Stimulated activated CD4-positive, alpha-beta T cell treated with anti-CD3 and anti-CD28 coated beads, Interleukin-12 subunit alpha, Interleukin-12 subunit beta, amount 100 ng/mL, for 48 hours (primary cell): ENCODE results near the gene COL27A1.
"Not testable (repeated sequence)": the region's sequence is repeated elsewhere in the genome, so short reads cannot be mapped to it uniquely, and the experiment has no call there.

Source experiments
- DNase-seq, 3 donors: peaks; one replicate each; pipeline ENCODE4 v3.0.0-alpha.2; 2020; ENCODE audit warnings: low read depth in 2 of 3, low spot score in 1 of 3

The COL27A1 gene

DNA sequence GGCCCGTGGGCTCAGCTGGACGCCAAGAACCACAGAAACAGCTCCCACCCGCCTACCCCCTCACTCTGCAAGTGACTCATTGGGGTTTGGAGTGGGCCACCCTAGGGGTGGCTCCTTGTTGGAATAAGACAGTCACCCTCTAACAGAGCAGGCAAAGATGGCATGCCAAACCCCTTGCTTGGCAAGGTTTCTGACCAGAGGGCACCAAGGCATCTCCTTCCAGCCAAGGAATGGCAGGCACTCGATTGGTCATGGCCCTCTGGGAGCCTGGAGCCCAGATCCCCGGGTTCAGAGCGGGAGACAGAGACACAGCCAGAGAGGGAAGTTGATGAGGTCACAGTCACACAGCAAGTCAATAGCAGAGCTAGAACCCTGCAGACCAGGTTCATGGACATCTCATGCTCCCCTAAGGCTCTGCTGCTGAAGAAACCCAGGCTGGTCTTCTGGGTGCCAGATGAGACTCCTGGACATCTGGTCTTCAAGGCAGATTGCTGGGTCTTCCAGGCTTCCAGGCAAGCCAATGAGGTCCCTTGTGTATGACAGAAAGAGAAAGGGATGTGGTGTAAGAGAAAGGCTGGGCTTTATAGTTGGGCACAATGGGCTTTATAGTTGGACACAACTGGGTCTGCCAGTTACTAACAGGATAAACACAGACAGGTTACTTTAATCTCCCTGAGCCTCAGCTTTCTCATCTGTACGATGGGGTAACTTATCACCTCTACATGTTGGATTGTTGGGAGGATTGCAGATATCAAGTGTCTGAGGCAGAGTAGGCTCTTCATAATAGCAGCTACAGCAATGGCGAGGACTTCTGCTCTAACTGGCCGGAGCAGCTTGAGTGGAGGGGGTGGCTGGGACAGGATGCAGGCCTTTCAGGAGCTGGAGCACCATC is 33.0 kb upstream of the COL27A1 start:
- no peak for DNase-seq

DNA sequence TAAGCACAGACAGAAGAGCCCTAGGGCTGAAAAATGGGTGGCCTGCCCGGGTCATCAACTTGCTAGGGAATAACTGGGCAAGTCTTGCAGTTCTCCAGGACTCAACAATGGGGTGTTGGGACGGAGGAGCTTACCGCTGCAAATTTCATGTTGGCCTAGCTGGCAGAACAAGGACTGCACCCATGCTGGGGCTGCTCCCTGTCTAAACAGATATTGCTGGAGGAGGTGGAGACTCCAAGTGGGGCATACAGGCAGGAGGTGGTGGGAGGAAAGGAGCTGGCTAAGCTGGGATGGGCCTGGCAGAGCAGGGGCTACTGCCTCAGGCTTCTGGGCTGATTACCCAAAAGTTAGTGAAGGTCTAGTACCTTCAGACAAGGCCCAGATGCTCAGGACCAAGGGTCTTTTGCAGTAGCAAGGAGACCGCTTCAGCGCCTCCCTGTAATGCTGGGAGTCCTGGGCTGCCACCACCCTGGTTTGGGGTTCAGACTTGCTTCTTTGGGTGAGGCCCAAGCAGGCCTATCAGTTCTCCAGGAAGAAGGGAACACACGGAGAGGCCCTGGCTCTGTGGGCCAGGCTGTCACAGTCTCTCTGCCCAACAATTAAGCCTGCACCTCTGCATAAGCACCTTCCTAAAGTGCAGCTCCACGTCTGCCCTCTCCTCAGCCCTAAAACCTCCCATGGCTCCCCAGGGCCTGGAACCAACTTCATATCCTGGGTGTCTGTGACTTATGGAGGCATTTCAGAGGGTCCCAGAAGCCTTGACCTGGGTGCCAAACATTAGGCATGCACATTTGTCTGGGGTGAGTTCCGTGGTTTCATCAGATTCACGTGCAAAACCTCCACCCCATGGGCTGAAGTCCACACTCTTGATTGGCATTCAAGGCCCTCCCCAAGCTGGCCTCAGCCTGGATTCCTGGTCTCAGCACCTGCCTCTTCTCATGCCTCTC is 32.0 kb upstream of the COL27A1 start:
- DNase-seq = no peak

DNA sequence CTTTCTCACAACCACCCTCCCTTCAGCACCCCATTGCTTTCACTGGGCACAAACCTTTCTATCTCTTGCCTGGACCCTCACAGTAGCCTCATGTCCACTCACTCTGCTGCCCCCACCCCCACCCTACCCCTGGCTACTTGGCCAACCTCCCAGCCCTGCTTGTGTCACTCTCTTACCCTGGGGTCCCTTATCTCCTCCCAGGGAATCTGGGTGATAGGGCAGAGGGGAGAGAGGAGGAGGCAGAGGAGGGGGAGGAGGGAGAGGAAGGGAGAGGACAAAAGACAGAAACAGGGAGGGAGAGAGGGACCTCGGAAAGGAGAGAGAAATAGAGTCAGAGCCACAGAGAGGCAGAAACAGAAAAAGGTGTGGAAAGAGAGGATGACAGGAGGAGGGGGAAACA is 31.2 kb upstream of the COL27A1 start:
- no peak for DNase-seq

DNA sequence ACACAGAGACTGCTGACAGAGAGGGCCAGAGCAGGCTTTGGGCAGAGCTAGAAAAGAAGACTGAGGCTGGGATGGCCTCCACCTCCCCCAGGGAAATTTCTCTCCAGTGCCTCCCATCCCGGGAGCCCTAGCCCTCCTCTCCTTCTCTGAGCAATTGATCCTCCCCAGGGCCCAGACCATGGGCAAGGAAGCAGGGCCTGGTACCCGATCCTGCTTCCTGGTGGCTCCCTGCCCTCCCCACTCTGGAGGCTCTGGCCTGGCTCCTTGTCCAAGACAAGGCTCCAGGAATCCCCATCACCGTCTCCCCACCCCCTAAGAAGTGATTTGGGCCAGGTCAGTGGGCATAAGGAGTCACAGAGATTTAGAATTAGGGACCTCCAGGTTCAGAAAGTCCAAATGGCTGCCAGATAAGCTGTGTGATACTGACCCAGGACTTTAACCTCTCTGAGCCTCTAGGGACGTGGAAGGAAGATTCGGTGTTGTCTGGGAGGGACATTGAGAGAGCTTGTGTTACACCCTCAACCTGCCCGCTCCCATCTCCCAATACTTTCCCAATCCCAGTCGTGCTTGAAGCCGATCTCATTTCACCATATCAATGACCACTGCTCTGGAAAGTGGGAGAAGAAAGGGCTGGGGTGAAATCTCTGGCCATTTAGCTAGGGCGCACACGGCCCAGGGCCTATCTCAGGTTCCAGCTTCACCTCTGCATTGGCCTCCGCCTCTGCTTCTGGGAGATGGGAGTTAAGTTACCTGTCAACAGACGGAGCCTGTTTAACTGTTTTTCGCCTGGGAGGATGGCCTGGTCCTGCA is 30.5 kb upstream of the COL27A1 start:
- DNase-seq = no peak

DNA sequence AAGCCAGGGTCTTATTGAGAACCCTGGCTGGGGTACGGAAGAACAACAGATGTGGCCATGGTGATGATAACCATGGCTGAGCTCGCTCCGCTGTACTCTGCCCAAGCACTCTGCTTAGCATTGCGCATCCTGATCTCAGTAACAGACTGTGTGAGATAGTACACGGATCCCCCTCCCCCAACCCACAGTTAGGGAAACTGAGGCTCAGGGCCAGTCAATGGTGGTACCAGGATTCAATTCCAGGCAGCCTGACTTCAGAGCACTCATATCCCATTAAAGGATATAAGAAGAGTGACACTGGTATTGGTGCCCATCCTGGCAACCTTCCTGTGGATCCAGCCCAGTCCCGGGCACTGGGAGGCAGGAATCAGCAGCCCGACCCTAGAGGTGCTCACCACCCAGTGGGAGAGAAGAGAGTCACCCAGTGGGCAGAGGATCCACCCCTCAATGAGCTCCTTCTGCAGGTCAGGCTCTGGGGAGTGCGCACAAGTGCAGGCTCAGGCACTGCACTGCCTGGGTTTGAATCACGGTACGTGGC is 29.8 kb upstream of the COL27A1 start:
- DNase-seq = no peak

DNA sequence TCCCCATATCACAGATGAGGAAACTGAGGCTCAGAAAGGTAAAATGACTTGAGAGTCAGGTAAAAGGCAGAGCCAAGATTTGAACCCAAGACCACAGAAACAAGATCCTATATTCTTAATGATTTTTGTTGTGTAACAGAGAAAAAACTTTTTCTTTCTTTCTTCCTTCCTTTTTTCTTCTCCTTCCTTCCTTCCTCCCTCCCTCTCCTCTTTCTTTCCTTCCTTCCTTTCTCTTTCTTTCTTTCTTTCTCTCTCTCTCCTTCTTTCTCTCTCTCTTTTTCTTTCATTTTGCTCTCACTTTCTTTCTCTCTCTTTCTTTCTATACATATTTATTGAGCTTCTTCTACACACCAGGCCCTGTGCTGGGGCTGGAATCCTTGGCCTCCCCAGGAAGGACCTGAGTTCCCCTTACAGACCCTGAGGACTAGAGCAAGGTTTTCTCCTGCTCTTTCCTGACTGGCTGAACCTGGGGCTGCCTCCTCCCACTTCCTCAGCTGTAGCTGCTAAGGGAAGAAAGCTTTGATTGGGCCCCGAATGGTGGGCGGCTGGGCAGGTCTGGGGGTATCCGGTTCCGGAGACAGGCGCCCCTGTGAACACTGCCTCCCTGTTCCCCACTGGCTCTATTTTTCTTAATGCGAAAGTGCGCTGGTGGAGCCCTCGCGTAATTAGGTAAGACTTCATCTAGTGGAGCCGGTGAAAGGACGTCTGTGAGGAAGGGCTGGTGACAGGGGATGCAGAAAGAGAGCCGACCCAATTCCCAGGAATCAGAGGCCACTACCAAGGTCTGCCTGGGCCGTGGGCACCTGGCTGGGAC is 28.9 kb upstream of the COL27A1 start:
- DNase-seq = no peak

DNA sequence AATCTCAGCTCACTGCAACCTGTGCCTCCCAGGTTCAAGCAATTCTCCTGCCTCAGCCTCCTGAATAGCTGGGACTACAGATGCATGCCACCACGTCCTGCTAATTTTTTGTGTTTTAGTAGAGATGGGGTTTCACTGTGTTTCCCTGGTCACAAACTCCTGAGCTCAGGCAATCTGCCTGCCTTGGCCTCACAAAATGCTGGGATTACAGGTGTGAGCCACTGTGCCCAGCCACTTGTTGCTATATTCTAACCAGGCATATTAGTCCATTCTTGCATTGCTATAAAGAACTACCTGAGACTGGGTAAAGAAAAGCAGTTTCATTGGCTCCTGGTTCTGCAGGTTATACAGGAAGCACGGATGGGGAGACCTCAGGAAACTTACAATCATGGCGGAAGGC is 26.6 kb upstream of the COL27A1 start:
- DNase-seq = not testable (repeated sequence)

DNA sequence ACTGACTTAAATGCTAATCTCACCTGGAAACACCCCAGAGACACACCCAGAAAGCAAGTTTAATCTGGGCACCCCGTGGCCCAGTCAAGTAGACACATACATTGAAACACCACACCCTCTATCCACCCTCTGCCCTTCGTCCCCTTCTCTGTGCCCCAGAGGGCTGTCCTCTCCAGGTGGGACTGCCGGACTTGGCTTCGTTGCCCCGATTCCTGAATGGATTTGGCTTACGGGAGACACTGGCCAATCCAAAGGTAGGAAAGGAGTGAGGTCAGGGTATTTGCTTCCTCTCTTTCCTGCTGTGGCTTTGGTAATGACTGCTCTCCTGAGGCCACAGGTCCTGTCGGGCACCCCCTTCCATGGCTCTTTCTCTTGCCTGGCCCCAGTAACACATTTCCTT is 25.2 kb upstream of the COL27A1 start:
- DNase-seq = no peak

DNA sequence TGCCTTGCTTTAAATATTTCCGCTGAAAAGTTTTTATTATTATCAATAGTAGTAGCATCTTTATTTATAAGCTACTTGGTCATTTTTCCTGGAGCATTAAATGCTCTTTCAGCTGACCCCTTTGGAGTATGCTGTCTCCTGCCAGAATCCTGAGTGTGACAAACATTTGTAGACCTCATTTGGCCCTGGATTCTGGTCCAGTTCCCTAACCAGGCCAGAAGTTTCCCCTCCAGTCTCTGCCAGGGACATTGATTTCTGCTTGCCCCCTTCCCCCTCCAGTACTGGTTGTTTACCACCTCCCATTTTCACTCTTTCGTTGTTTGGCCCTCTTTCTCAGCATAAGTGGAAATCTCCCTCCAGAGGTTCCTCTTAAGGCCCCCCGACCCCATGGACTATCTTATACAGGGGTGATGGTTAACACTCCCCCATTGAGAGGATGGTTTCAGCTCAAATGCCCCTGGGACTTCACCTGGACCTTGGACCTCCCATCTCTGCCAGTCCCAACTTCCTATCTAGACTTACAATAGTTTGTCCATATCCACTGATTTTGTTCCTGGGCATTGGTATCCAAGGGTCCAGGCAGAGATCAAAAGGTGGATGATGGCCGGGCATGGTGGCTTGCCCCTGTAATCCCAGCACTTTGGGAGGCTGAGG is 24.6 kb upstream of the COL27A1 start:
- no peak for DNase-seq

DNA sequence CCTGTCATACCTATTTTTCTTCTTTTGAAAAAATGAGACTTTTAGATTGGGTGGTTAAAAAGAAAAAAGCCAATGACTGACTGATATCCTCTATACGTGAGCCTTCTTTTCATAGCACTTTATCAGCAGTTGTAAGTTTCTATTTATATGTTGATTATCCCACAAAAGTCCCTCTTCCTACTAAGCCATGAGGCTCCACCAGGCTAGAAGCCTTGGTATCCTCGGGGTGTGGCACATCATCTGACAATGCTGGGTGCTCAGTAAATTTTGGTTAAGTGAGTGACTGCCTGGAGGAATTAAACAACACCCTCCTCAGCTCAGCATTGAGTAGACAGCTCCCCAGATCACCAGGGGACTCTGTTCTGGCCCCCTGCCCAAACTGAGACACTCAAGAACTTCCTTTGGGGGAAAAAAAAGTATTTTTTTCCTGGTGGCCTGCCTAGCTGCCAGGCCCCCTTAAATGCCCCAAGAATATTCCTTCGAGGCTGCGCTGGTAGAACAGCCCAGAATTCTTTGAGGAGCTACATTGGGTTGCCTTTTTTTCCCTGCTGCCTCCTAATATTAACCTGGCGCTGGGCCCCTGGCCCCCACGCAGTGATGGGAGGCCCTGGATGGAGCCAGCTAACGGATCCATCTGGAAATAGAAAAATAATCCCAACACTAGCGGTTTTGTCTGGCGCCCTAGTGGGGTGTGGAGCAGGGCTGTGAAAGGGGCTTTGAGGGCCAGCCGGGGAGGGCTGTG is 23.4 kb upstream of the COL27A1 start:
- no peak for DNase-seq

DNA sequence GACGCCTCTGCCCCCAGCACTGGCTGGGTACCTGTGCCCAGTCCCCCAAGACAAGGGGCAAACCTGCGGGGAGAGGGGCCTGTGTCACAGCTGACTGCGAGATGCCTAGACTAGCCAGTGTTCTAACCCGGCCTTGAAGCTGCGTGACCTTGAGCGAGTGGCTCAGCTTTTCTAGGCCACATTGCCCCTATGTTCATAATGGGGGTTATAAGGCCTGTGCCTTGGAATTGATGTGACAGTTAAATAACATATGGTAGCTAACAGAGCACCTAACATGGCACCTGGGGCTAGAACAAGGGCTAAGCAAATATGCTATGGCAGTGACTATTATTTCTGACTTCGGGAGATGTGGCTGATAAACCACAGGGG is 22.8 kb upstream of the COL27A1 start:
- no peak for DNase-seq

DNA sequence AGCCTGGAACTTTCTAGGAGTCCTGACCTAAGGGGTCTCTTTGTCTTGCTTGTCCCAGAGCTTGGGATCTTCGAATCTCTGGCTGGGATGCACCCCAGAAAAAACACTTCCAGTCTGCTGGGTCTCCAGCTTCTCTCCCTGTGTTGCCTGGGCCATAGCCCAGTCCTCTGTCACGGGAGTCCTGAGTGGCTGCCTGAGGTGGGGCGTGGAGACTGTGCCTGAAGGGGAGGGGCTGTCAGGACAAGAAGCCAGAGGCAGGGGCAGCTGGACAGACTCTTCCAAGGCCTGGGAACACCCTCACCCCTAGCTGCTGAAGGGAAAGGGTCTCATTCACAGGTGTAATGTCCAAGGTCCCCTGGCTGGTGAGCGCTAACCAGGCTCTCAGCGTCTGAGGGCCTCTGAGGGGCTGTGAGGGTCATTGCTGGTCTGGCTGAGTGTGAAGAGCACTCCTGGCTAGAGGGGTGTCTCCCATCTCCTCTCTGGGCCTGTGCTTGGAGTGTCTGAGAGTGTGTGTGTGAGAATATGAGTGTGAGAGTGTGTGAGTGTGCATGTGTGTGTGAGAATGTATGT is 20.4 kb upstream of the COL27A1 start:
- no peak for DNase-seq

DNA sequence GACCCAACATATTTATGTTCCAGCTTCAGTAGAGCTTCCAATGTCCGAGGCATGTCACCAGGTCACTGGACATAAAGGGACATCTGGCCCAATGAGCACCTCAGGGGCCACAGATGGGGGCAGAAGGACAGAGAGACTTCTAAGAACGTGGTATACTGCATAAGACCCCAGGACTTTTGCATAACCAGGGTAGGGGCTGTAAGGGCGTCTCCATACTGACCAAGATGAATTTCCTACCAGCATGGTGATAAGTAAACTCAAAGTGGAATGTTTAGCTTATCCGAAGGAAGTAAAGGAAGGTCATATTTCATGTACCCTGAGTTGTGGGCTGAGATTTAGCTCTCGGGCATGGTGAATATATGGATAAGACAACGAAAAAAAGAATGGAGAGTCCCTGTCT is 17.5 kb upstream of the COL27A1 start:
- DNase-seq = no peak

DNA sequence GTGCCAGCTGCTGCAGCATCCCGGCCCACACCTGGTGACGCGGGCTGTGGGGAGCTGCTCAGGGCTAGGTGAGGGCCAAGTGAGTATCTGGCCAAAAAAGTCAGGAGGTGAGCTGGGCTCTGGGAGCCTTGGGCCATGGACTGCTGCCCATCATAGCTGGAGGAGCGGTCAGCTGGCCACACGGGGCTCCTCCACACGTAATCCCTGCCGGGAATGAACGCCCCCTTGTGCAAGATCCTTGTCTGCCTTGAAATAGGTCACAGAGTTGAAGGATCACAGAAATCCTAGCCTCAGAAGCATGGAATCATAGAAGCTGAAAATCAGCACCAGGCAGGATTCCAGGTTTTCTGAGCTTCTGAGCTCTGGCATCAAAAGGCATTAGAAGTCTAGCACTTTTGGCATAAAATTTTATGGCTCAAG is 16.8 kb upstream of the COL27A1 start:
- no peak for DNase-seq

DNA sequence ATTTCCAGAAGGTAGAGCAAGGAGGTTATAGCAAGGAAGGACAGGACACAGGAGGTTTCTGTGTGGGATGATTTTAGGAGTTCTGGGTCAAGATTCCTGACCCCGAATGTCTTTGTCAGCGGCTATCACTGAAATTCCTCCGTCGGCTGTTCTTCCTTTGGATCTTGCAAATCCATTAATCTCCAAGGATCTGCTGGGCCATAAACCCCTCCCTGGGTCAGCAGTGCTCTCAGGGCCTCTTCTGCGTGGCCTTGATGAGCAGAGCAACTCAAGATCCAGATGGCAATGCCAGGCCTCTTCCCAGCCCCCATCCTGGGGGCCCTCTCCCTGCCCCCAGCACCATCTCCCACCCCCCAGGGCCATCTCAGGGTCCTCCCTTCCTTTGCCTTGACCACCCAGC is 16.3 kb upstream of the COL27A1 start:
- no peak for DNase-seq

DNA sequence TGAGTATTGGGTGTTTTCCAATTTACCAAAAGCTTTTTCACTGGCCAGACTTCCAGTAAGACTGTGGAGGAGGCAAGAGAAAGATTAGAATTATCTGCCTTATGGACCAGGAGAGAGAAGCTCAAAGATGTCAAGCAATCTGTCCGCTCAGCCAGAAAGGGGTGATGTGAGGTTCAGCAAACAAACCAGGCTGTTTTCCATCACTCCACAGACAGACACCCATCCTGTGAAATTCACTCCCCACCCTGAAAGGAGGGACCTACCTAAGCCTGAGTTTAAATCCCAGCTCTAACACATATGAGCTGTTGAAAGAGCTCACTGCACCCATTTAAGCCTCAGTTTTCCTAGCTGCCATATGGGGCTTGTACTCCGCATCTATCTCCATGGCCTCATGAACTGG is 14.9 kb upstream of the COL27A1 start:
- DNase-seq = no peak

DNA sequence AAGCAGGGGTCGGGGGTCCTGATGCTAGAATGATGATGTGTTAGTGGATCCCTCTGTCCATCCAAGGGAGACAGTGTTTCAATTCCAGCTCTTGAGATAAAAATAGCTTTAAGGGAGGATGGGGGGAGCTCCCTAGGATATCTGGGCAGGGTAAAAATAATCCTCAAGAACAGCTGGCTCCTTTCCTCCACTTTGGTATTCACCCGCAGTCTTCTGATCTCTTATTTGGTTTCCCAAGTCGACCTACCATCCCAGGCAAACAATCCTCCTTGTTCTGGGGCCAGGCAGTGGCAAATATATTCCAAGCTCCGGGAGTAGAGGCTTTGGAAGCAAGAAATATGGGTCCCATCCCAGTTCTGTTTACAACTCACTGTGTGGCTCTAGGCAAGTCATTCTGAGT is 14.5 kb upstream of the COL27A1 start:
- no peak for DNase-seq

DNA sequence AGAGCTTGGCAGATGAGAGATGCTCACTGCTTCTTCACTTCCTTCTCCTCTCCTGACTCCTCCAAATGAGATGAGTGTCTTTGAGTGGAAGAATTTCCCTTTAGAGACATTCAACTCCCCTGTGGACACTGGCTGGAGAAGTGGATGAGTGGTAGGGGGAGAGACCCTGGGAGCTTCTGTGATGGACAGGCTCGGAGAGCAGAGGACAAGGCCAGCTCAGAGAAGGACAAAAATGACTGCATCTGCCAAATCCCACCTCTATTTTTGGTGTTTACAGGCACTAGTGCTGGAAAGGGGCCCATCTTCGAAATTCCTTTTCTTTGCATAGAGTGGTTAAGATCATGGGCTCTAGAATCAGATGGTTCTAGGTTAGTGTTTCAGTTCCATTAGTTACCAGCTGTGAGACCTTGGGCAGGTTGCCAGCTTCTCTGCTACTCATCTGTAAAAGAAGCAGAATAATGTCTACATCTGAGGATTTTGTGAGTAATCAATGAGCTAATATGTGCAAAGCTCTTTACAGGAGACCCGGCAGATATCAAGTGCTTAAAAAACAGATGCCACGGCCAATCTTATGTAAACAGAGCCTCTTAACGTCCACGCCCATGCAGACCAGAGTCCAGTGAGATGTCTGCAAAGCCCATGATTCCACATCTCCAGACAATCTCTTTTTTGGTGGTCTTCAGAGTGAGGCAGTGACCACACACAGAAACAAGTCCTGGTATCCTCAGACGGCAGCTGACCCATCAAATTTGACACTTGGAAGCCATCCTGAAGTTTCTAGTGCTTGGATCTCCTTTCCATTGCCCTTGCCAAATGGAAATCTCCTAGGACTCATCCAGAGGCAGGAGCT is 13.6 kb upstream of the COL27A1 start:
- DNase-seq = no peak
